GM18508 (cell line): ENCODE data around the gene VPS13D.
"Not testable (repeated sequence)": the region's sequence is repeated elsewhere in the genome, so short reads cannot be mapped to it uniquely, and the experiment has no call there.

Source experiments
- ATAC-seq: cut with Tn5 transposase; IDR thresholded peaks from one replicate; pipeline ENCODE4 v1.9.1; 2021; ENCODE audit warnings: moderate number of reproducible peaks; ENCODE audit not compliant: insufficient read depth, unreplicated experiment

Gene VPS13D

GRCh38 chr1:12324973-12325372 is 95.1 kb downstream of the VPS13D start:
- not testable (repeated sequence) for ATAC-seq

DNA sequence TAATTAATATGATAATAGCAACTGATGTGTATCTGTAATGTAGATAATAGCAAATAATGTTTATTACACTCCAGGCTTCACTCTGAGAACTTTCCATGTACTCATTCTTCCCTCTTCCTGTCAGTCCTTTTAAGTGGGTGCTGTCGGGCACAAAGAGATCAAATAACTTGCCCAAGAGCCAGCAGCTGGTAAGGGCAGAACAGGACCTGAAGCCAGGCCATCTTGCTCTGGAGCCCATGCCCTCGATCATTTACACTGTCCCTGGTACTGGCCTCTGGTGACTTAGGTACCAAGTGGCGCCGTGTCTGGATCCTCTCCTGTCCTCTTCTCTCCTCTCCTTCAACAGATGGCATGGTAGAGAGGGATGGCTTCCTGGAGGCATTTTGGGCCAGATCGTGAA is 97.2 kb downstream of the VPS13D start:
- ATAC-seq: no peak

- ATAC-seq: no peak
Observed at GRCh38 chr1:12327566-12327965, 97.7 kb downstream of the VPS13D start.

DNA sequence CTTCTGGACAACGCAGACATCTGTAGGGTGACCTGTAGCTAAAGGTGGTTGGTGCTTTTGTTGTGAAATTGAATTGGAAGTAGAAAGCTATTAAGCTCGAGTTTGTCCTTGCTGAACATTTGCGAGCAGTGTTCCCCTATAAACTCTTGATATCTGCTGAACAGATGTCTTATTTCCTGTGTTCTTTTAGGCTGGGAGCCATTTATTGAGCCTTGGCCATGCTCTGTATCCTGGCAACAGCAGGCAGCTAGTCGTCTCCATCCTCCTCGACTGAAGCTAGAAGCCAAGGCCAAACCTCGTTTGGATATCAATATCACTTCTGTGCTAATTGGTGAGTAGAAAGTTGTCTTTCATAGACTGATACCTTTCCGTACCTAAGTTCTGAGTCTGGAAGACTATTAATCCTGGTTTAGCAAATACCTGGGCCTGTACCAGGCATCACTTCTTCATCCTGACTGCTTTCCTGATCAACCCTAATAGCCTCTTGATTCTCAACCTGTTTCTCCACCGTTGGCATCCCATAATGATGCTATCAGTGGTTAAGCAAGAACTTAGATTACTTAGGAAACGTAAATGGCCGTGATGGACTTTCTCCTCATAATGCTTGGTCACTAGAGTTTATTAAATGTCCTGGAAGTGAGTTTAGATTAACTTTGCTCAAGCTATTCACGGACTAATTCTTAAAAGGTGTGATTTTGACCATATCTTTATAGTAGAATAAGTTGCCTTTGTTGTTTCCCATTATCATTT is 103.4 kb downstream of the VPS13D start:
- no peak for ATAC-seq

DNA sequence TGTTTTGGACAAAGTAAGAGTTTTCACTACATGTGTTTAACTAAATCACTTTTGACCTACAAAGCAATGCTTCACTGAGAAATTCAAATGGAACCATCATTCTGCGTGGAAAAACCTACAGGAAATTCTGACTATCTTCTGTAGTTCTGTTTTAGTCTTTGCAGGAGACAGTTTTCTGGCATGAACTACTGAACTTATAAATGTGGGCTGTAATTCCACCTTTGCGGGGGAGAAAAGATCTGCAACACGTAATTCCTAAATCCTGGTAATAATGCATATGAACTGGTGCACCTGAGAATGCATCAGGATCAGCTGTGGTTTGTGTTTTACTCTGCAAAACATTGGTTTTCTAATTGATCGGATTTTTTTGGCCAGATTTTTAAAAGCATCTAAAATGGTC is 106.0 kb downstream of the VPS13D start:
- ATAC-seq: no peak

DNA sequence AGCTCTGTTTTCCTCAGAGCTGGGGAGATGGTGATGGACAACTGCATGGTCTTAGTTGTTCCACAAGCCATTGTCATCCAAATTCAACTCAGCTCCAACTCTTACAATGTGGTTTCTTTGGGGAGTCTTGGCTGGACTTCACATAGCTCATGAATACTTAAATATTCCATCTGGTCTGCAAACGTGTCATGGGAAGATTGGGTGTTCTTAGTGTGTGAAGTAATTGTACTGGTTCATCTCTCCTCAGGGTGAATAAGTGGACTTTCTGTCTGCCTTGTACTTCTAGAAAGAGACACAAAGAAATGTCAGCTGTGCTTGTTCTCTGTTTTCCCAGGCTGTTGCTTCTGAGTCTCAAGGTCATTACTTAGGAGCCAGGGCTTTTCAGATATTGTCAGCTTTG is 106.6 kb downstream of the VPS13D start:
- ATAC-seq: no peak

DNA sequence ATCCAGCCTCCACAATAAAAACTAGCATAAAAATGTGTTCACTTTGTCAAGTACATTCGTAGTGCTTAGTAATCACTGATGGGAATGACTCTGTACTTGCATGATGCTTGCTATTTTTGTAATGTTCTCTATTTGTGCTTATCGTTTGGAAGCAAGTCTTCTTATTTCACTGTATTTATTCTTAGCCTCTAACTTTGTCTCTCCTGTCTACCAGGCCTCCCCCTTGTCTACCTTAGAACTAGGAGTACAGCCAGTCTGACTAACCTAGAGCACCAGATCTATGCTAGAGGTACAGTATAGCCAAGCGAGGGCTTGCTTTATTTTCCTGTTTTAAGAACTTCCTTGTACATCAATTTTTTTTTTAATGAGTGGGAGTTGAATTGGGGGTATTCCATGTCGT is 108.2 kb downstream of the VPS13D start:
- no peak for ATAC-seq

DNA sequence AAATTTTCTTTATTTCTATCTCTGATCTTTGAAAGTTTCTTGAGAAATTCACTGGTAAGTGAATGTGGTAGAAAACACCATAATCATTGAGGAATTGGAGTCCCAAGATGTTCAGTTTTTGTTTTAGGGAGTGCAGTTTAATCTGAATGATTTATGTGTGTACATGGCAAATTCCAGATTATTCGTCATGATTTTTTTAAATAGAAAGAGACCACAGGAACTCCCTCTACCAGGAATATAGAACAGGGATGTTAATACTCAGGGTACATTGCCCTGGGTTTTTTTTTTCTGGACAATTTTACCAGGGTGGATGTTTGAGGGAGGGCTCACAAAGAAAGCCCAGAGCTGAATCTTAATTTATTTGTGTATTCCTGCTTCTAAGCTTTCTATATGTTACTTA is 109.0 kb downstream of the VPS13D start:
- no peak for ATAC-seq

DNA sequence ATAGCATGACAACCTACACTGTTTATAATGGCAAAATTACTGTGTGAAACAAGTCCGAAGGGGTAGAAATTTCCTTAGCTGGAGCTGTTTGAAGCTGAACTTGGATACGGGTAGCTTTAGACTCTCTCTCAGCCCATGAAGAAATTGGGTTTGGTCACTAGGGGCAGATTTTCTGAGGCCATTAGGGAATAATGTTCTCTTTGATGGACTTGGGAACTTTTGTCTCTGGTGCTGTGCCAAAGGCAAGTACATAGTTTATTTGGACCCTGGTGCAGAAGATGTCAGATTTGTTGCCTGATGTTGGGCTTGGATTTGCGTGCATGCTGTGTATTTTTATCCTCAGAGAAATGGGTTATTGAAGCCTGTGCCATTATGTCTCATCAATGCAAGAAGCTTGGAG is 109.6 kb downstream of the VPS13D start:
- ATAC-seq: no peak

DNA sequence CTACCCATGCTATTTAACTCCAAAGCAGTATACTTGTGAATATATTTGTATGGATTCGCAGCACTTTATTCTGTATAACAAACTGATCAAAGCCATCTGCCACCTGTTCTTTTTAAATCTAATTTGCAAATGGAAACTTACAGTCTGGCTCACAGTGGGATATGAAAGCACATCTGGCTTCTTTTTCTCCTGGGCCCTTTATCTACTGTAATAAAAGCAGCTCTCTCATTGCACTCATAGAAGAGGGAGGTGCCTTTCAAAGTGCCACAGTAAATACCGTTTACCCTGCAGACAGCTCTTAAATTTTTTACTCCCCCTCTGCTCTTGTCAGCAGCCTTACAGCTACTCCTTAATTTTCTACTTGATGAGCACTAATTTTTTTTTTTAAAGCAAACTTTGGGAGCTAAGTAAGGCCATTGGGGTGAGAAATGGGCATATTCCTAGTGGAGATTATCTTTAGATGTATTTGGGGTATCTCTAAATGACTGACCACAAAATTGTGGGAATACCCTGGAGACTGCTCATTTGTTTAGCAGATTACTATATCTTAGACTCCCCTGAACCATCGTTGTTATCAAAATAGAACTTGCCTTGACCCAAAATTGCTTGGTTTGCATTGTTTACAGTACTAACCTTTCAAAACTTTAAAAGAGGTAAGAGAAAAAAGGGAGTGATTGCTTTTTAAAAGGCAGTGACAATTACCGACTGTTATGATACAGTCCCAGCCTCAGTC is 110.1 kb downstream of the VPS13D start:
- ATAC-seq: no peak

GRCh38 chr1:12340544-12340930 is 110.7 kb downstream of the VPS13D start:
- ATAC-seq: no peak

- ATAC-seq: no peak
Observed at GRCh38 chr1:12341667-12342066, 111.8 kb downstream of the VPS13D start.

- no peak for ATAC-seq
Observed at GRCh38 chr1:12342401-12343003, 112.7 kb downstream of the VPS13D start.

GRCh38 chr1:12343823-12344487 is 114.1 kb downstream of the VPS13D start:
- ATAC-seq: no peak

DNA sequence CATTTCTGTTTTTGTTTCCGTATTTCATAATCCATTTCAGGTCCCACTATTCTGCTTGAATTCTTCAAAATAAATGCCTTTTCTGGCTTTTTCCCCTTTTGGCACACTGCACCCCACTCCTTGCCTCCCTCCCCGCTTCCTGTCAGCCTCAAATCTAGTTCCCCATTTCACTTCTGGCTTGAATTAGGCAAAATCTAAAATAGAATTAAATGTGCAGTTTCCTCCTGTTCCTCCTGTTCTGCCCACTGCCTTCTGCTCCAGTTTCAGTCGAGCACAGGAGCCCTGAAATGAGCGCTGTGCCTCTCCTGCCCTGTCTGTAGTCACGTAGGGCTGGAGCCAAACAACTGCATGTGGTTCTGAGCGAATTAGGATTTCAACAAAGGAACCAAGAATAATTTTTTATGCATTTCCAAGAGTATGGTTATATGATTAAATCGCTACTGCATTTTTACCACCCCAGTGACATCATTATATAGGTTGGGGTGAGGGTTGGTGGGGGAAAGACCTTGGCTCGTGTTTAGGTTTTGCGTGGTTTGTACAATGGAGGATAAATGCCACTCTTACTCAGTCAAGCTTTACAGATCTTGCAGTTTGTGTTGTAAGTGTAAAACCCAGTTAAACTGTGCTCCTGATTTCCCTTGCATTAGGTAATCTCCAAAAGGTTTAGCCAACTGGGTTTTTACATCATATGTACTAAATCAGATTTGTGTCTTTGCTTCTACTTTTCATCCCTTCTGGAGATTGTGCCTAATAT is 114.9 kb downstream of the VPS13D start:
- ATAC-seq: no peak

- no peak for ATAC-seq
Observed at GRCh38 chr1:12345350-12346217, 115.8 kb downstream of the VPS13D start.

DNA sequence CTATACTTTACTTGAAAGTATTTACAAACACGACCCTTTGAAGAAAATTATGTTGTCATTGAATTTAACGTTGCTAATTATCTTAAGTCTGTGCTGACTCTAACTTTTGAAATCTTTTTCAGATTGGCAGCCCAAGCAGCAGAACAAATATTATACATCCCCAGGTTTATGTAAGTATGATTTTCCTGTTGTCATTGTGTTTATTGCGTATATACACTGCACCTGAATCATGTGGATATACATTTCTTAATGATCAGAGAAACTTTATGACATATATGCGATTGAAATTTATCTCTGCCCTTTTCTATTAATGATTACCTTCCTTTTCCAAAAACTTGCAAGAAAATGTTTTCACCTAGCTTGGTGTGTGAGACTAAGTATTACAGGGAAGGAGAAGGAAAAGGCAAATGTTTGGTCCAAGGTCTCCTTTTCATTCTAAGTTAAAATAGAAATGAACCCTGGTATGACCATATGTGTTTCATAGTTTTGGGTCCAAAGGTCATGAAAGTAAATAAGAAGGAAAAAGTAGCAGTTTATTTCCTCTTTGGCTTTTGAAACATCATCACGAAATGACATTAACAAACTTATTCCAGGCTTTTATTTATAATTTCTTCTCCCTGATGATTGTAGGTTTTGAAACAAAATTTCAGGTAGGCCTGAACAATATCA is 116.8 kb downstream of the VPS13D start:
- ATAC-seq: no peak

- no peak for ATAC-seq
Observed at GRCh38 chr1:12348113-12348512, 118.3 kb downstream of the VPS13D start.

- no peak for ATAC-seq
Observed at GRCh38 chr1:12353981-12354380, 124.2 kb downstream of the VPS13D start.
